ENCODE results near the gene BRAF. TPM values are rescaled to one million over a fixed set of nuclear protein-coding genes. Genes with fewer than 3 reads are reported as not detected.
"Not testable (repeated sequence)": the region's sequence is repeated elsewhere in the genome, so short reads cannot be mapped to it uniquely, and the experiment has no call there.

The BRAF gene
- total RNA-seq, 4 donors from 2014 or later: 20.9 to 51.8 (median 34.8) TPM

- TF ChIP-seq POLR2A (IDR thresholded peaks at IDR 0.05): no peak
- TF ChIP-seq EP300 (IDR thresholded peaks at IDR 0.05; ENCODE audit: low read depth): no peak
- no peak for TF ChIP-seq POLR2AphosphoS5 (IDR thresholded peaks at IDR 0.05)
- Histone ChIP-seq H3K27me3 (no peaks in the 10 kb centered on the region), H3K9me3 (no peaks in the 10 kb centered on the region), H3K4me3 (no peak overlapping the region), H3K27ac (no peak overlapping the region), H3K4me1 (peaks cover 7 to 41% (median 9%) of the 10 kb centered on the region in 4 donors), H3K36me3 (no peaks in the 10 kb centered on the region)
- in situ Hi-C loops (cut with MboI; ENCODE audit: low pct_ligation_motif_present in 1 of 4, low pct_unique_long_range_greater_than_20kb in 1 of 4, low sequenced_read_pairs in 3 of 4) (no loop called here), intact Hi-C loops (cut with DNase I; ENCODE audit: low total_unique reads) (no loop called here)
- no peak for DNase-seq
- WGBS, 2 donors (ENCODE audit: low coverage in 1 of 2): 93% methylated on average over 1 of the region's 1 CpG; no CpG with 5 or more reads in 1 of the 2 donors
These were observed 35.1 kb downstream of the BRAF start for GRCh38 chr7:140889645-140890044.

- 90 to 93% methylated on average over 1 of the region's 1 CpG for WGBS, 2 donors (ENCODE audit: low coverage in 1 of 2)
- H3K4me3 ChIP-seq: no peak overlapping the region
- intact Hi-C loops (cut with DNase I; ENCODE audit: low total_unique reads) (no loop called here), in situ Hi-C loops (cut with MboI; ENCODE audit: low pct_ligation_motif_present in 1 of 4, low pct_unique_long_range_greater_than_20kb in 1 of 4, low sequenced_read_pairs in 3 of 4) (no loop called here)
- no peak for DNase-seq
- no peaks in the 10 kb centered on the region for H3K9me3 ChIP-seq
- H3K36me3 ChIP-seq: no peaks in the 10 kb centered on the region
- no peak for TF ChIP-seq EP300 (IDR thresholded peaks at IDR 0.05; ENCODE audit: low read depth)
- no peak for TF ChIP-seq CTCF (IDR thresholded peaks at IDR 0.05)
- TF ChIP-seq POLR2A (IDR thresholded peaks at IDR 0.05): no peak
- TF ChIP-seq POLR2AphosphoS5 (IDR thresholded peaks at IDR 0.05): no peak
- H3K27me3 ChIP-seq: no peaks in the 10 kb centered on the region
- no peak overlapping the region for H3K27ac ChIP-seq
- H3K4me1 ChIP-seq: peaks cover 7 to 38% (median 9%) of the 10 kb centered on the region in 4 donors
These were observed 35.6 kb downstream of the BRAF start for GRCh38 chr7:140889150-140889549.

DNA sequence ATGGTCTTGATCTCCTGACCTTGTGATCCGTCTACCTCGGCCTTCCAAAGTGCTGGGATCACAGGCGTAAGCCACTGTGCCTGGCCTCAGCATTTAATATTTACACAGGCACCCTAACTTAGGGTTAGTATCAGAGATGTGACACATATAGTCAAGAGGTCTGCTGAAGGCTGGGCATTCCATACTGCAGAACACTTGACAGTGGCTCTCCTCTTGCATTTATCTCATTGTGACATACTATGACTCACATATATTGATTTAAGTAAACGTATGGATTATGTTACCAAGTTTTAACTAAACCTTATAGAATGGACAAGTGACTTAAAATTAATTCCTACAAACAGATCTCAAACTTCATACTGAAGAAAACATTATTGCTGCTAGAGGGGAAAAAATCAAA is 36.6 kb downstream of the BRAF start:
- Histone ChIP-seq H3K9me3 (no peaks in the 10 kb centered on the region), H3K4me3 (no peak overlapping the region), H3K27me3 (no peaks in the 10 kb centered on the region), H3K4me1 (peaks cover 0 to 31% (median 9%) of the 10 kb centered on the region in 4 donors), H3K36me3 (no peaks in the 10 kb centered on the region), H3K27ac (no peak overlapping the region)
- intact Hi-C loops (cut with DNase I; ENCODE audit: low total_unique reads) (no loop called here), in situ Hi-C loops (cut with MboI; ENCODE audit: low pct_ligation_motif_present in 1 of 4, low pct_unique_long_range_greater_than_20kb in 1 of 4, low sequenced_read_pairs in 3 of 4) (no loop called here)
- TF ChIP-seq POLR2A (IDR thresholded peaks at IDR 0.05) (no peak), POLR2AphosphoS5 (IDR thresholded peaks at IDR 0.05) (no peak), EP300 (IDR thresholded peaks at IDR 0.05; ENCODE audit: low read depth) (no peak), CTCF (IDR thresholded peaks at IDR 0.05) (no peak)
- WGBS, 2 donors (ENCODE audit: low coverage in 1 of 2): 87% methylated on average over 4 of the region's 4 CpGs; no CpG with 5 or more reads in 1 of the 2 donors
- no peak for DNase-seq

DNA sequence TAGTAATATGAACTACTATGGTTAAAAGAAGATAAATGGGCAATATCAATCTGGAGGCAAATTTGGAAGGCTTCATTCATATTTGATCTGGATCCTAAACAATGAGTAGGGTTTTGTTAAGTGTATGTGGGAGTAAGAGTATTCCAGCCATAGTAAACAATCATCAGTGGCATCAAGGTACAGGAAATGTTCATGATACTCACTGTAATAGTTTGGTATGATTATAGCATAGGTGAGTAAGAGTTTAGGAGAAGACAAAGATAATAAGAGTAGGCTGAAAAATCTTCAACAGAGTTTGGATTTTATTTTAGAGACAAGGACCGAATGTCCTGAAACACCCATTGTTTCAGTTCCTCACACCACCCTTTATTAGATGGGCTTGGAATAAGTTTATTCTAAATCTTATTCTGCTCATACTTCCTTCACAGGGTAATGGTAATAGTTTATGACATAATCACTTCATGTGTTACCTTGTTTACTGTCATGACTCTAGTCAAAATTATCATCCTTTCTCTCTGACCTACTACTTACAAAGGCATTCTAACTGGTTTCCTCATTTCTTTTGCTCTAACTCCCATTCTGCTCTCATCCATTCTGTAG is 38.9 kb downstream of the BRAF start:
- H3K36me3 ChIP-seq: no peaks in the 10 kb centered on the region
- WGBS, 2 donors (ENCODE audit: low coverage in 1 of 2): 56 to 82% methylated on average over 1 of the region's 1 CpG
- intact Hi-C loops (cut with DNase I; ENCODE audit: low total_unique reads) (no loop called here), in situ Hi-C loops (cut with MboI; ENCODE audit: low pct_ligation_motif_present in 1 of 4, low pct_unique_long_range_greater_than_20kb in 1 of 4, low sequenced_read_pairs in 3 of 4) (no loop called here)
- no peaks in the 10 kb centered on the region for H3K9me3 ChIP-seq
- H3K27me3 ChIP-seq: no peaks in the 10 kb centered on the region
- H3K4me1 ChIP-seq: peaks cover 0 to 24% (median 10%) of the 10 kb centered on the region in 4 donors
- no peak overlapping the region for H3K4me3 ChIP-seq
- TF ChIP-seq CTCF (IDR thresholded peaks at IDR 0.05): no peak
- no peak for TF ChIP-seq POLR2A (IDR thresholded peaks at IDR 0.05)
- no peak for TF ChIP-seq EP300 (IDR thresholded peaks at IDR 0.05; ENCODE audit: low read depth)
- TF ChIP-seq POLR2AphosphoS5 (IDR thresholded peaks at IDR 0.05): no peak
- DNase-seq: no peak
- no peak overlapping the region for H3K27ac ChIP-seq

- Histone ChIP-seq H3K9me3 (no peaks in the 10 kb centered on the region), H3K36me3 (no peaks in the 10 kb centered on the region), H3K4me1 (peaks cover 0 to 24% (median 10%) of the 10 kb centered on the region in 4 donors), H3K4me3 (no peak overlapping the region), H3K27ac (no peak overlapping the region), H3K27me3 (no peaks in the 10 kb centered on the region)
- WGBS, 2 donors (ENCODE audit: low coverage in 1 of 2): 83 to 90% methylated on average over 1 of the region's 1 CpG
- TF ChIP-seq CTCF (IDR thresholded peaks at IDR 0.05) (no peak), POLR2AphosphoS5 (IDR thresholded peaks at IDR 0.05) (no peak), EP300 (IDR thresholded peaks at IDR 0.05; ENCODE audit: low read depth) (no peak), POLR2A (IDR thresholded peaks at IDR 0.05) (no peak)
- DNase-seq: no peak
- in situ Hi-C loops (cut with MboI; ENCODE audit: low pct_ligation_motif_present in 1 of 4, low pct_unique_long_range_greater_than_20kb in 1 of 4, low sequenced_read_pairs in 3 of 4): no loop called here
- intact Hi-C loops (cut with DNase I; ENCODE audit: low total_unique reads): no loop called here
These were observed 41.4 kb downstream of the BRAF start for GRCh38 chr7:140883378-140883777.

DNA sequence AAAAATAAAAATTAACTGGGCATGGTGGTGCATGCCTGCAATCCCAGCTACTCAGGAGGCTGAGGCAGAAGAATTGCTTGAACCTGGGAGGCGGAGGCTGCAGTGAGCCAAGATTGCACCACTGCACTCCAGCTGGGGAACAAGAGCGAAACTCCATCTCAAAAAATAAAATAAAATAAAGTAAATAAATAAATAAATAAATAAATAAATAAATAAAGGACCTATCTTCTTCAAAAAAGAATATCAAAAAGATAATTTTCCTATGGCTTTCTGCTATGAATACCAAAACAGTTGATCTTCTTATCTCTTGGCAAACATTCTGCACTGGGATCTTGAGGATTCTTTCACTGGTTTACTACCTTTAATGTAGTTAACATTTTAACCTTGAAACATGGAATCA is 41.9 kb downstream of the BRAF start:
- DNase-seq; H3K36me3 ChIP-seq; H3K27ac ChIP-seq; H3K27me3 ChIP-seq; in situ Hi-C loops (cut with MboI; ENCODE audit: low pct_ligation_motif_present in 1 of 4, low pct_unique_long_range_greater_than_20kb in 1 of 4, low sequenced_read_pairs in 3 of 4); H3K9me3 ChIP-seq; intact Hi-C loops (cut with DNase I; ENCODE audit: low total_unique reads); H3K4me3 ChIP-seq: not testable (repeated sequence)
- peaks cover 0 to 25% (median 10%) of the 10 kb centered on the region in 4 donors for H3K4me1 ChIP-seq
- WGBS, 2 donors (ENCODE audit: low coverage in 1 of 2): 95 to 98% methylated on average over 2 of the region's 2 CpGs

Data from transverse colon (tissue), 4 donors.